NB4 (cell line): ENCODE results near the gene ARID1B.

Experiments used
- CTCF ChIP-seq: IDR thresholded peaks from one replicate; pipeline ENCODE4 v1.5.1; 2012; ENCODE audit warnings: low read depth, low read length
- POLR2A ChIP-seq: IDR thresholded peaks from 2 replicates; pipeline ENCODE4 v1.6.1; 2011; ENCODE audit warnings: mild to moderate bottlenecking; ENCODE audit not compliant: insufficient read length; ENCODE audit errors: extremely low read depth
- TF ChIP-seq, protein P1 (sequence below): IDR thresholded peaks from 2 replicates; pipeline ENCODE4 v1.6.1; 2011; ENCODE audit warnings: low read depth, low read length

DNA sequence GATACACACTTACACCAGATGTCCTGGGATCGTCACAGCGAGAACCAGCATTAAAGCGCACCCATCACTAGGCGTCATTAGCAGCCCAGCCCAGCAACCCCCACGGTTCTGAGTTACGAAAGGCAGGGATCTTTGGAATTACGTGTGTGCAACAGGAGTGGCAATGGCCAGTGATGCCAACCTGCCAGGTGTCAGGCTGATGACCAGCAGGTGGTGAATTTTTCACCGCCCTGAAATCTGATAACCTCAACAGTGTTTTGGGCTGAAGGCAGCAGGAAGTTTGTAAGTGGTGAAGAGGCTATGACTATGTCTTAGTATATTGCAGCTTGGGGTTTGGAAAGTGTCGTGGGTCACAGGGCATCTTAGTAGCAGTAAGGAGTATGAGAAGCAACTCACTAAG, 380.1 kb downstream of the ARID1B start:
- TF ChIP-seq CTCF (no peak), POLR2A (no peak)
- TF ChIP-seq, protein P1, sequence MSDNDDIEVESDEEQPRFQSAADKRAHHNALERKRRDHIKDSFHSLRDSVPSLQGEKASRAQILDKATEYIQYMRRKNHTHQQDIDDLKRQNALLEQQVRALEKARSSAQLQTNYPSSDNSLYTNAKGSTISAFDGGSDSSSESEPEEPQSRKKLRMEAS = no peak
